D721Med (cell line): ENCODE data around the gene PDLIM5.
A peak's percentile ranks its signal among the peaks of the same experiment; 100 is the strongest.

ENCODE experiments used
- DNase-seq: peaks from one replicate; pipeline ENCODE4 v3.0.0; 2011; ENCODE audit warnings: low spot score; ENCODE audit not compliant: insufficient read length
- FAIRE-seq: peaks from 2 replicates; lab custom pipeline; 2011; peaks lifted over from hg19 to GRCh38; lab: Jason Lieb, UNC
- CTCF ChIP-seq: IDR thresholded peaks from 2 replicates; pipeline ENCODE4 v1.5.1; 2012; ENCODE audit warnings: mild to moderate bottlenecking, control low read depth; ENCODE audit not compliant: insufficient read depth; ENCODE audit errors: missing control alignments

The PDLIM5 gene

GRCh38 chr4:94577136-94577535 lies 125.4 kb downstream of the PDLIM5 start:
- peak; percentile 74 for FAIRE-seq
- no peak for TF ChIP-seq CTCF
- no peak for DNase-seq

- DNase-seq, result no peak
- no peak for TF ChIP-seq CTCF
- FAIRE-seq, result no peak
These were observed 126.5 kb downstream of the PDLIM5 start for GRCh38 chr4:94578195-94578594.

GRCh38 chr4:94581766-94582165 lies 130.0 kb downstream of the PDLIM5 start:
- FAIRE-seq (no peak), DNase-seq (no peak)
- TF ChIP-seq CTCF, result no peak

- no peak for TF ChIP-seq CTCF
- DNase-seq (no peak), FAIRE-seq (no peak)
These were observed 130.8 kb downstream of the PDLIM5 start for GRCh38 chr4:94582517-94582916.

GRCh38 chr4:94583914-94584641 lies 132.3 kb downstream of the PDLIM5 start:
- FAIRE-seq (no peak), DNase-seq (no peak)
- TF ChIP-seq CTCF, result no peak

GRCh38 chr4:94588896-94589693 lies 137.4 kb downstream of the PDLIM5 start:
- no peak for TF ChIP-seq CTCF
- FAIRE-seq, result no peak
- DNase-seq, result no peak

GRCh38 chr4:94590493-94590892 lies 138.8 kb downstream of the PDLIM5 start:
- TF ChIP-seq CTCF, result no peak
- DNase-seq (no peak), FAIRE-seq (no peak)
